Heart left ventricle (tissue), 16 donors: Measurements from ENCODE around the gene PRKG1. TPM values are rescaled to one million over a fixed set of nuclear protein-coding genes. Genes with fewer than 3 reads are reported as not detected.

Experiments used
- ATAC-seq, 4 donors: fragments of 200-7000 bp; cut with Tn5 transposase; one replicate each; pipeline ENCODE4 v1.9.1; 2020 to 2022; ENCODE audit warnings: moderate library complexity in 4 of 4, mild to moderate bottlenecking in 3 of 4, moderate number of reproducible peaks in 1 of 4
- DNase-seq, 5 donors: peaks; one replicate each; pipeline ENCODE4 v3.0.0-alpha.2; 2020
- H3K27ac ChIP-seq, 12 donors: fragments of 200-600 bp; sonication (generic) in 4 of 12; one replicate each; pipeline versions ENCODE4 v1.5.0 to v1.8.0; 2016 to 2022; ENCODE audit warnings: mild to moderate bottlenecking in 2 of 12
- H3K27me3 ChIP-seq, 9 donors: fragments of 200-600 bp; sonication (generic) in 2 of 9; one replicate each; pipeline versions ENCODE4 v1.5.1 to v1.8.0; 2016 to 2022; ENCODE audit warnings: mild to moderate bottlenecking in 3 of 9
- H3K36me3 ChIP-seq, 9 donors: fragments of 200-600 bp; sonication (generic) in 2 of 9; one replicate each; pipeline versions ENCODE4 v1.5.0 to v1.8.0; 2018 to 2022; ENCODE audit warnings: mild to moderate bottlenecking in 2 of 9
- H3K4me1 ChIP-seq, 12 donors: fragments of 200-600 bp; sonication (generic) in 4 of 12; one replicate each; pipeline versions ENCODE4 v1.5.0 to v1.8.0; 2016 to 2022; ENCODE audit warnings: mild to moderate bottlenecking in 3 of 12
- H3K4me3 ChIP-seq, 12 donors: fragments of 200-600 bp; sonication (generic) in 4 of 12; one replicate each; pipeline versions ENCODE4 v1.5.0 to v1.8.0; 2017 to 2022; ENCODE audit warnings: mild to moderate bottlenecking in 9 of 12, moderate library complexity in 4 of 12
- H3K9me3 ChIP-seq, 12 donors: fragments of 200-600 bp; sonication (generic) in 4 of 12; one replicate each; pipeline versions ENCODE4 v1.5.0 to v1.8.0; 2016 to 2022; ENCODE audit warnings: mild to moderate bottlenecking in 1 of 12
- CTCF ChIP-seq, 12 donors: fragments of 200-600 bp; sonication (generic) in 4 of 12; IDR thresholded peaks; one replicate each; pipeline versions ENCODE4 v1.5.0 to v1.8.0; 2018 to 2022; ENCODE audit warnings: antibody characterized with exemption in 12 of 12, mild to moderate bottlenecking in 5 of 12
- POLR2A ChIP-seq, 2 donors: fragments of 450-650 bp; IDR thresholded peaks; one replicate each; pipeline ENCODE4 v1.6.1; 2017; ENCODE audit warnings: antibody characterized with exemption in 2 of 2, mild to moderate bottlenecking in 2 of 2, moderate library complexity in 2 of 2
- WGBS, 4 donors: extraction: QIAGEN DNeasy Blood & Tissue Kit in 2 of 4; methylation state at CpG; one replicate each; pipeline versions ENCODE4 v1.1.5 to v1.1.7; 2013 to 2018; 5-methylcytosine and 5-hydroxymethylcytosine counted together
- intact Hi-C, 10 donors: fragments of 100-400 bp; cut with DNase I; formaldehyde crosslinking; loops; one replicate each; pipeline versions ENCODE4 v1.11.1 to v1.14.2; 2022
- polyA plus RNA-seq, 2 donors: library from polyadenylated mRNA; stranded (reverse); fragments of 200-250 nt; gene quantifications; one replicate each; pipeline ENCODE4 v1.2.3, GENCODE V29; 2013
- total RNA-seq, 9 donors: library from RNA; depleted of rRNA in 2 of 9; stranded (reverse); fragments of >200 nt in 2 of 9; fragmentation: NEBNext Ultra II Directional in 3 of 9; extraction: Animal tissue kit (Norgen Biotek cat#: 25700) in 3 of 9; gene quantifications; one replicate each; pipeline versions ENCODE4 v1.1.0 to v1.2.4, GENCODE V29; 2016 to 2023
- donor health status: ischemic (EF 13 %, LVEDD 7.1; RV severe dilation, severe dysfunction).
- donor health status: healthy with polysubstance abuse.
- donor health status: DM: no; HTN: yes; CAD: no.
- donor health status: DM: no; HTN: no; CAD: no.
- donor health status: ischemic (EF 25% LVEDD 6.9; RV normal size, moderate dysfunction).
- donor health status: ischemic (EF 25% LVEDD 5.7; RV mildly dilated, moderate dysfunction).
- donor health status: healthy.
- donor health status: DM: yes; HTN: yes; CAD: no.
- donor health status: ischemic (EF 35%, LVEDD 5.7; RV mildly dilated, moderate dysfunction).
- donor health status: nonischemic (EF 11% LVEDD 7.7; RV severe dilation, severe dysfunction).
- donor health status: DM: yes; HTN: yes; CAD: no.
- donor health status: PGD.
- donor health status: ischemic (EF 29% LVEDD 5.4; RV normal size, mild dysfunction).
- donor health status: nonischemic (EF 23%, LVEDD 6.1; RV moderate dilation, normal function).

PRKG1 gene
- total and polyA plus RNA-seq, 11 donors: 5.5 to 37.3 (median 29.3) TPM

GRCh38 chr10:51285601-51286000, 211.3 kb downstream of the PRKG1 start:
- Histone ChIP-seq H3K4me3 (no peak overlapping the region), H3K36me3 (no peaks in the 10 kb centered on the region), H3K27me3 (no peaks in the 10 kb centered on the region), H3K4me1 (peaks cover 0 to 4% (median 0%) of the 10 kb centered on the region in 12 donors), H3K9me3 (no peaks in the 10 kb centered on the region), H3K27ac (no peak overlapping the region)
- intact Hi-C loops: no loop called here
- DNase-seq: no peak
- TF ChIP-seq POLR2A (IDR thresholded peaks at IDR 0.05) (no peak), CTCF (IDR thresholded peaks at IDR 0.05) (no peak)
- WGBS, 4 donors: 93 to 98% (median 97%) methylated on average over 3 of the region's 3 CpGs
- ATAC-seq: no peak

- TF ChIP-seq POLR2A (IDR thresholded peaks at IDR 0.05) (no peak), CTCF (IDR thresholded peaks at IDR 0.05) (no peak)
- H3K9me3 ChIP-seq: no peaks in the 10 kb centered on the region
- intact Hi-C loops: no loop called here
- H3K4me1 ChIP-seq: peaks cover 0 to 10% (median 0%) of the 10 kb centered on the region in 12 donors
- DNase-seq (no peak), ATAC-seq (no peak)
- H3K4me3 ChIP-seq: no peak overlapping the region
- H3K36me3 ChIP-seq: no peaks in the 10 kb centered on the region
- no peaks in the 10 kb centered on the region for H3K27me3 ChIP-seq
- H3K27ac ChIP-seq: no peak overlapping the region
These were observed 214.2 kb downstream of the PRKG1 start for GRCh38 chr10:51288511-51288910.

GRCh38 chr10:51289519-51289918, 215.2 kb downstream of the PRKG1 start:
- Histone ChIP-seq H3K36me3 (no peaks in the 10 kb centered on the region), H3K27ac (no peak overlapping the region), H3K9me3 (peaks cover 0 to 5% (median 0%) of the 10 kb centered on the region in 12 donors), H3K27me3 (no peaks in the 10 kb centered on the region), H3K4me3 (no peak overlapping the region), H3K4me1 (peaks cover 0 to 10% (median 0%) of the 10 kb centered on the region in 12 donors)
- intact Hi-C loops: no loop called here
- WGBS, 4 donors: 69 to 85% (median 75%) methylated on average over 1 of the region's 1 CpG
- DNase-seq (no peak), ATAC-seq (no peak)
- TF ChIP-seq CTCF (IDR thresholded peaks at IDR 0.05): no peak
- no peak for TF ChIP-seq POLR2A (IDR thresholded peaks at IDR 0.05)

- no peaks in the 10 kb centered on the region for H3K27me3 ChIP-seq
- 69 to 82% (median 76%) methylated on average over 2 of the region's 2 CpGs for WGBS, 4 donors
- ATAC-seq: no peak
- no peak overlapping the region for H3K27ac ChIP-seq
- peaks cover 0 to 10% (median 0%) of the 10 kb centered on the region in 12 donors for H3K4me1 ChIP-seq
- peaks cover 0 to 10% (median 0%) of the 10 kb centered on the region in 12 donors for H3K9me3 ChIP-seq
- intact Hi-C loops: no loop called here
- TF ChIP-seq CTCF (IDR thresholded peaks at IDR 0.05): no peak
- H3K36me3 ChIP-seq: no peaks in the 10 kb centered on the region
- DNase-seq: no peak
- H3K4me3 ChIP-seq: no peak overlapping the region
These were observed 217.7 kb downstream of the PRKG1 start for GRCh38 chr10:51291961-51292360.
